Measurements from ENCODE around the gene PLEKHA3.
"Not testable (repeated sequence)": the region's sequence is repeated elsewhere in the genome, so short reads cannot be mapped to it uniquely, and the experiment has no call there.

Gene PLEKHA3

GRCh38 chr2:178457390-178457886 is 22.8 kb upstream of the PLEKHA3 start:
- TF ChIP-seq CTCF (IDR thresholded peaks at IDR 0.05; ENCODE audit: low read depth, low read length) (no peak), MYC (IDR thresholded peaks at IDR 0.05; ENCODE audit: low read depth, low read length) (no peak), POLR2A (IDR thresholded peaks at IDR 0.05; ENCODE audit: extremely low read depth, insufficient read length) (no peak), MAX (IDR thresholded peaks at IDR 0.05; ENCODE audit: low read depth, low read length) (no peak)

DNA sequence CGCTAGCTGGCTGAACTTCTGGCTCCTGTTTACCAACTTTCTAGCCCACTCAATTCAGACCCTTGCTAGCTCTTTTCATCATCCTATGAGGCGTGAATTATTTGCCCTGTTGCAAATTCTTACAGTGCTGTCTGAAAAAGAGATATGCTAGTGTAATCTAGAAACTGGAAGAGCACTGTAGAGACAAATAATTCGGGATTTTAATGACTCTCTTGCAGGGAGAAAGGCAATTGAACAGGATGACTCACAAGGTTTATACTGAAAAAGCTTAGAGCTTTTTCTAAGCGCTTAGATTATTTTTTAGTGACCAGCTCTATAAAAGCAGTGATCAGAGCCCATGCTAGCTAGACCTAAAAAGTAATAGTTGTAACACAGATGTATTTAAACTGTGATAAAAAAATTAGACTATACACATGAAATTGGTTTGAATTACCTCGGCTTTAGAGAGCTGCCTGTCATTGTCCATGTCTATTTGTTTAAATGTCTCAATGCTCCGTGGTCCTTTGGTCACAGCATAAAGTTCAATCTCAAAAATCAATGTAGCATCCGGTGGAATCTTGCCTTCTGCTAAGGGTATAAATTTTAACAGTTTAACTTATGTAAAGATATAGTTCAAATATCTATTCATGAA is 10.9 kb upstream of the PLEKHA3 start:
- H3K4me3 ChIP-seq (ENCODE audit: low read depth, low read length): no peak overlapping the region
- DNase-seq (ENCODE audit: low read depth): no peak
- TF ChIP-seq POLR2A (IDR thresholded peaks at IDR 0.05; ENCODE audit: extremely low read depth, insufficient read length) (no peak), MAX (IDR thresholded peaks at IDR 0.05; ENCODE audit: low read depth, low read length) (no peak), CTCF (IDR thresholded peaks at IDR 0.05; ENCODE audit: low read depth, low read length) (no peak), MYC (IDR thresholded peaks at IDR 0.05; ENCODE audit: low read depth, low read length) (no peak)

More at GRCh38 chr2:178457390-178457886, 22.8 kb upstream of the PLEKHA3 start:
- DNase-seq (ENCODE audit: low read depth): no peak
- no peak overlapping the region for H3K4me3 ChIP-seq (ENCODE audit: low read depth, low read length)

DNA sequence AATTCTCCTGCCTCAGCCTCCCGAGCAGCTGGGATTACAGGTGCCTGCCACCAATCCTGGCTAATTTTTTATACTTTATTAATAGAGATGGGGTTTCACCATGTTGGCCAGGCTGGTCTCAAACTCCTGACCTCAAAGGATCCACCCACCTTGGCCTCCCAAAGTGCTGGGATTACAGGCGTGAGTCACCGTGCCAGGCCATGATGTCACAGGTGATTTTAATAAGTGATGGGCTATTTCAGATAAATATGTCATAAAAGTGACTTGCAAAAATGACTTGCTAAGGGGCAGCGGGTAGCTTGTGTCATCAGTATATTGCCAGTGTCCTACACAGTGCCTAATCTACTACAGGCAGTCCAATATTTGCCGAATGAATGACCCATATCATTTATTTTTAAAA is 8.9 kb upstream of the PLEKHA3 start:
- DNase-seq (ENCODE audit: low read depth); H3K4me3 ChIP-seq (ENCODE audit: low read depth, low read length): not testable (repeated sequence)

GRCh38 chr2:178473373-178473772 is 6.9 kb upstream of the PLEKHA3 start:
- TF ChIP-seq POLR2A (IDR thresholded peaks at IDR 0.05; ENCODE audit: extremely low read depth, insufficient read length): no peak
- no peak for TF ChIP-seq CTCF (IDR thresholded peaks at IDR 0.05; ENCODE audit: low read depth, low read length)
- TF ChIP-seq MAX (IDR thresholded peaks at IDR 0.05; ENCODE audit: low read depth, low read length): no peak
- no peak for TF ChIP-seq MYC (IDR thresholded peaks at IDR 0.05; ENCODE audit: low read depth, low read length)
- H3K4me3 ChIP-seq (ENCODE audit: low read depth, low read length): no peak overlapping the region
- DNase-seq (ENCODE audit: low read depth): no peak

DNA sequence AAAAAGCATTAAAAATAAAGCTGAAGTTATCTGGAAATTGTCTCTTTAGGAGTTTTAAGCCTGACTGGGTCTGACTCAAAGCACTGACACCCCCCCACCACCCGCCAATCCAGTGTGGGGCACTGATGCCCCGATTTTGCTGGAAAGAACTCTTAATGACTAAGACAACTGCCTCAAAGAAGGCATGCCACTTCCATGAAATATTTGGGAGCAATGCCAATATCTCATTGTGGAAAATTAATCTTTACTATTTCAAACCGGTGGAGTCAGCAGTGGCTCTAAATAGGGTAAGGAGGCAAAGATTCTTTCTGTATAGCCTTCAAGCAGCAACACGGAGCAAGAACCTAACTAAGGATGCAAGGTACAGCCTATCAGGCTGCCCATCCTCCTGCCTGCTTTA is 6.3 kb upstream of the PLEKHA3 start:
- TF ChIP-seq CTCF (IDR thresholded peaks at IDR 0.05; ENCODE audit: low read depth, low read length): no peak
- no peak for TF ChIP-seq POLR2A (IDR thresholded peaks at IDR 0.05; ENCODE audit: extremely low read depth, insufficient read length)
- TF ChIP-seq MYC (IDR thresholded peaks at IDR 0.05; ENCODE audit: low read depth, low read length): no peak
- DNase-seq (ENCODE audit: low read depth): no peak
- H3K4me3 ChIP-seq (ENCODE audit: low read depth, low read length): no peak overlapping the region

- DNase-seq (ENCODE audit: low read depth): no peak
- H3K4me3 ChIP-seq (ENCODE audit: low read depth, low read length): no peak overlapping the region
- no peak for TF ChIP-seq MYC (IDR thresholded peaks at IDR 0.05; ENCODE audit: low read depth, low read length)
- no peak for TF ChIP-seq POLR2A (IDR thresholded peaks at IDR 0.05; ENCODE audit: extremely low read depth, insufficient read length)
- no peak for TF ChIP-seq MAX (IDR thresholded peaks at IDR 0.05; ENCODE audit: low read depth, low read length)
- TF ChIP-seq CTCF (IDR thresholded peaks at IDR 0.05; ENCODE audit: low read depth, low read length): no peak
Observed at GRCh38 chr2:178474560-178474959, 5.7 kb upstream of the PLEKHA3 start.

All from NB4 (cell line).